NCI-H82 treated with DMSO at 0.1 percent for 48 hours (cell line): ENCODE data around the gene ABCC12.
"Not testable (repeated sequence)": the region's sequence is repeated elsewhere in the genome, so short reads cannot be mapped to it uniquely, and the experiment has no call there.

Experiments used
- DNase-seq: peaks from one replicate; lab custom pipeline; 2025; ENCODE audit not compliant: unreplicated experiment; lab: John Stamatoyannopoulos, UW

The ABCC12 gene

GRCh38 chr16:48155926-48156789, at the start of gene ABCC12:
ABCC12 (minus strand) TSS chr16:48155993; CDS start chr16:48146424, 9,569 bp downstream.
- DNase-seq, result no peak

GRCh38 chr16:48204825-48205151, 49.0 kb upstream of the ABCC12 start:
- DNase-seq, result no peak

DNA sequence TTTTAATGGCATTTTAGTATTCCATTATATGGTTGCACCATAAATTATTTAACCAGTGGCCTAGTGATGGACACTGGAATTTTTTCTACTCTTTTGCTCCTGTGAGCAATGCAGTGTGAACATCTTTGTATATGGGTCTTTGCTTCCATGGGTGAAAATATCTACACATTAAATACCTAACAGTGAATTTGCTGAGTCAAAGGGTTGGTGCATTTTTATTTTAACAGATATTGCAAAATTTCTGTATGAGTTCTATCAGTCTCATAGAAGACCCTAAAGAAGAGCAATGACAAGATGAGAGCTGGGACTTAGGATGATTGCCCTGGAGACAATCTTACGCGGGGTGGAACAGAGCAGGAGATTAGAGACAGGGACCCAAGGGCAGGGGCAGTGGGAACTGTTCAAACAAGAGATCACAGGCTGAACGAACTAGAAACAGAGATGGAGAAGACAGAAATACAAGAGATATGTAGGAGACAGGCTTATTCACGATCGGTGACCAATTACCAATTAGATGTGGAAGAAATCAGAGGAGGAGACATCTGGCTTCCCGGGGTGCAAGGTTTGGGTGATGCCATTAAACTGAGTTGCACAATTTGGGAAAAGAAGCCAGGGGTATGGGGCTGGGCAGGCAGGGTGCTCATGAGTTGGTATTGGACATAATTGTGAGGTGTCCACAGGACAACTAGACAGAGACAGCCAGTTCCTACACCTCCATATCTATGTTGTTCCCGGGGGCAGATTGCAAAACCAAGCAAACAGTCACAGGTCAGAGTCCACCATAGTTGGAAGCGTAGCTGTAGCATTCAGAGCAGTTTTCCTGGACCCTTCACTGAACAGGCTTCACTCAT, 48.4 kb upstream of the ABCC12 start:
- DNase-seq, result no peak

GRCh38 chr16:48201515-48202201, 45.9 kb upstream of the ABCC12 start:
- no peak for DNase-seq

GRCh38 chr16:48197294-48197693, 41.5 kb upstream of the ABCC12 start:
- DNase-seq, result peak; percentile 61

DNA sequence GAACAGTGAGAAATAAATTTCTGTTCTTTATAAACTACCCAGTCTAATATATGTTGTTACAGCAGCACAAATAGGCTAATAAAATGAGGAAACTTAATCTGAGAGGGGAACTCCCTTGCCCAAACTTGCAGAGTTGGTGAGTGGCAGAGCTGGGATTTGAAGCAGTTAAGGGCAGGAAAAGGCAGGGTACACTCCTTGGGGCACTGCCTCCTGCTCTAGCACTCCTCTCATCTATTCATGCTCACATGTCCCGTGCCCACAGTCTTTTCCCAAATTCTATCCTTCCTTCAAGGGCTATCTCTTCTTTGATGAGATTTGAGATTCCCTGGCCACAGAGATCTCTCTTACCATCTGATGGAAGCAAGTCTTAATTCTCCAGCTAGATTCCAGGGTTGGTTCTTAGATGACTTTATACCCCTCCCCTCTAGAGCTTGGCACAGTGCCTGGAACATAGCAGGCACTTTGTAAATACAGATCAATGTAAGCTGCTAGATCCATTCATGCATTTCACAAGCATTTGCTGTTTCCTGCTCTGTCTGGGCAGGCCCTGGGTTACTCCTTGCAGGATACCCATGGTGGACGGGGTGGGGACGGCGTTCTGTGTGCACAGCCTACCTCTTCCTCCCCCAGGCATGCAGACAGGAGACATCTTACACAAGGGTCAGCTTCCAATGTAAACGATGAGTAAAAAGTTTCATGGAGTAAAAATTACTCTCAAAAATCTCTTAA, 39.2 kb upstream of the ABCC12 start:
- peak; percentile 49 for DNase-seq

DNA sequence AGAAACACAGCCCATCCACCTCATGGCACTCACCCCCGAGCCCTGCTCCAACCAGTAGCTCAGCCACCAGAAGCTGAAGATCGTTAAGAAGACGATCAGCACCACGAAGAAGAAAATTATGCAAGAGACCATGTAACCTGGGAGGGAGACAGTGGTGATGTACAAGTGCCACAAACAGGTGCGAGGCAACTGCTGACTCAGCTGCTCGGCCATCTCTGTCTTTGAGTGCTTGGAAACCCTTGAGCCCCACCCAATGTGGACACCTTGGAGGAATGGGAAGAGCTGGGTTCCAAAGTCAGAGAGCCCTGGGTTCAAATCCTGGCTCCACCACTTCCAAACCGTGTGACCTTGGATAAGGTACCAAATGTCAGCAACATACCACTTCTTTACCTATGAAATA, 38.1 kb upstream of the ABCC12 start:
- no peak for DNase-seq

GRCh38 chr16:48188449-48189102, 32.8 kb upstream of the ABCC12 start:
- no peak for DNase-seq

GRCh38 chr16:48187779-48188178, 32.0 kb upstream of the ABCC12 start:
- DNase-seq, result no peak

DNA sequence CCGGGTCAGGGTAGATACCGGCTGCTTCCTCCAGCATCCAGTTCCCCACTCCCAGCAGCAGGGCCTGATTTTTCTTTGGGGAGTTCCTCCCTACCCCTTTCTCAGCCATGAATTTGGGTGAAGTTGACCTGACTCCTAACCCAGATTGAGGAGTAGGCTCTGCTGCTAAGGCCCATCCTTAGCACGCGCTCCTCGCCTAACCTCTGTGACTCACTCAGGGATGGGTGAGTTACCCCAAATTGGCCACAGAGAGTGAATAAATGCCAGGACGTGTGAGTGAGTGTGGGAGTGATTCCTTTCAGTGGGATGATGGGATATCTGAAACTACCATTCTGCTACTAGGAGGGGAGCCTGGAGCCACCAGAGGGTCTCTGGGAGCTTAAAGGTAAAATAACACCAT, 28.9 kb upstream of the ABCC12 start:
- no peak for DNase-seq

DNA sequence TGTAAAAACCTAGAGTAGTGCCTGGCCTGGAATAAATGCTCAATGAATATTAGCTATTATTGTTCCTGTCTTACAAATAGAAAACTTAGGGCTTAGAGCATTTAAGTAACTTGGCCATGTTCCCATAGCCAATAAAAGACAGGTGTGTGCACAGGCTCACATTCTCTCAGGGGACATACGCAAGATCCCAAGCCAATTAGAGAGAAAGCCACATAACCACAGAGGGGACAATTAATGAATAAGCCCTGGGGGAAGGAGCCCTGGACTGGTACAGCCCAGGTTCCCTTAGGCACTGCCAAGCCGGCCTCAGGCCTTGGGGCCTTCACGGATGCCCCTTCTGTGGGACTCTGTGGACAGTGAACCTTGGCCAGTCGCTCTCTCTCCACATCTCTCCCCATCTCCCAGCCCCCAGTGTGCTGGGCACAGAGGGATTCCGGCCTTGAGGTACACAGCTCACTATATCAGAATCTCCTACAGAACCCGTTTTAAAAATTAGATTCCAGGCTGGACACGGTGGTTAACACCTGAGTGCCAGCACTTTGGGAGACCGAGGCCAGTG, 27.3 kb upstream of the ABCC12 start:
- DNase-seq, result peak; percentile 70

- DNase-seq, result not testable (repeated sequence)
Measured at GRCh38 chr16:48181746-48182520, 26.1 kb upstream of the ABCC12 start.

GRCh38 chr16:48180868-48181480, 25.2 kb upstream of the ABCC12 start:
- no peak for DNase-seq

DNA sequence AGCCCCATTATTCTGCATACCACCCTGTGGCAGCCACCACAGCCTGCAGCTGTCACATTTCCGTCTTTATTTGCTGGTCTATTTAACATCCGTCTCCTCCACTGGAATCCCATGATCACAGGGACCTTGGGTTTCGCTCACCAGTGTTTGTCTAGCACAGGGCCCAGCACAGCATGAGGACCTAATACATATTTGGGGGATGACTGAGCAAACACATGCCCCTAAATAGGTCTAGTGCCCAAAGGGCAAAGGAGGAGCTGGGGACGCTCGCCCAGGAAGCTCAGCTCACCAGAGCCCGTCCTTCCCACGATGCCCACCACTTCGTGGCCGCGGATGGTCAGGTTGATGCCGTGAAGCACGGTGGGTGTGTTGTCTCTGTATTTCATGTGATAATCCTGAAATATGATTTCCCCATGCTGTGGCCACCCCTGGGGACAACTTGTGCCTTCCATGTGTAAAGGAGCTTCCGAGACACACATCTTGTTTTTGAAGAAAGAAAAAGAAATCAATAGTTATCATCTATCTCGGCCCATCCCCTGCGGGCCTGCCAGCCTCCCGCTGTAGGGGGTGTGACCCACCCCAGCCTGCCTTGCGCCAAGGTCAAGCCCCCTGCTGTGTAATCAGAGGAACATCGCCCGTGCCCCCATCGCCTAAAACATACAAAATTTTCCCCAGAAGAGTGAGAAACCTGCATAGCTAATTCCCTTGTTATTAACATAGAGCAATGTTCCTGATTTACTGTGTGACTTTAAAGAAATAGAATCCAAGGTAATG, 21.0 kb upstream of the ABCC12 start:
- DNase-seq, result no peak

- no peak for DNase-seq
Measured at GRCh38 chr16:48173889-48174288, 18.1 kb upstream of the ABCC12 start.

DNA sequence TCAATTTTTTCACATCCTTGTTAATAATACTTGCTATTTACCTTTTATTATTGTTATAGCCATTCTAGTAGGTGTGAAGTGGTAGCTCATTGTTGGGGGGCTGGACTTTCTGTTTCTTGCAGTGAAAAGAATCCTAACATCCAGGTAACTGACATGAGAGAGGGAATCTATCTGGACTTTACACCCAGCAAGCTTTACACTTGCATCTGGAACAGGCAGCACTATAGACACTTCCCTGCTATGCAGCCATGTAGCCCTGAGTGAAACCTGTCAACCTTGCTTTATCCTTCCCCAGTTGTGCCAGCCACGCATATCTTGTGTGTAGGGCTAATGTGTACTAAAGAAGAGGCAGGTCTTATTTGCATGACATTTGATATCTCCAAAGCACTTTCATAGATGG, 16.9 kb upstream of the ABCC12 start:
- no peak for DNase-seq

DNA sequence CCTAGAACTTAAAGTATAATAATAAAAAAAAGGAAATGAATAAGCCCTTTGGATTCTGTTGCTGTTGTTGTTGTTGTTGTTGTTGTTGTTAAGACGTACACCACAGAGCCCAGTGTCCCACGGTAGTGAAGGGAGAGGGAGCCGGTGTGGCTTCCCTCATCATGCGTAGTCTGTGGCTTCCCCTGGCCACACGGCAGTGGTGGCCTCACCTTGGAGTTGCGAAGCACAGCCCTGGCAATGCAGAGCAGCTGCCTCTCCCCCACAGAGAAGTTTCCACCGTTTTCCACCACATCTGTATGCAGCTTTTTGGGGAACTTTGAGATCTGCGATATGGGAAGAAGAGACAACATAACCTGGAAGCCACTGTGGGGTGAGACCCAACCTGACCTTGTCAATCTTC, 14.1 kb upstream of the ABCC12 start:
- no peak for DNase-seq

- no peak for DNase-seq
Measured at GRCh38 chr16:48168075-48168474, 12.3 kb upstream of the ABCC12 start.
